Activated CD8-positive, alpha-beta T cell treated with anti-CD3 and anti-CD28 coated beads for 36 hours (primary cell): ENCODE measurements around the gene NUP210. TPM values are rescaled to one million over a fixed set of nuclear protein-coding genes. Genes with fewer than 3 reads are reported as not detected.
A peak's percentile ranks its signal among the peaks of the same experiment; 100 is the strongest.

Experiments
- ATAC-seq: fragments of 200-7000 bp; cut with Tn5 transposase; one replicate; pipeline ENCODE4 v1.10.0; 2021; ENCODE audit warnings: mild to moderate bottlenecking, moderate library complexity
- CTCF ChIA-PET: fragments of 350-600 bp; sonication (Branson Sonifier 250); formaldehyde crosslinking; loops from one replicate; lab custom pipeline; 2021; ENCODE audit warnings: antibody characterized with exemption; lab: Charles Lee
- POLR2A ChIA-PET: fragments of 350-600 bp; sonication (Branson Sonifier 250); formaldehyde crosslinking; loops from one replicate; lab custom pipeline; 2021; ENCODE audit warnings: antibody characterized with exemption; lab: Charles Lee
- DNase-seq: peaks from one replicate; pipeline ENCODE4 v3.0.0-alpha.2; 2020
- H3K27ac Mint-ChIP-seq: one replicate; pipeline ENCODE4 v1.8.0; 2021; ENCODE audit warnings: mild to moderate bottlenecking, mixed read lengths
- H3K27me3 Mint-ChIP-seq: one replicate; pipeline ENCODE4 v1.8.0; 2021; ENCODE audit warnings: mixed read lengths
- H3K36me3 Mint-ChIP-seq: one replicate; pipeline ENCODE4 v1.8.0; 2021; ENCODE audit warnings: low read depth, mixed read lengths
- H3K4me1 Mint-ChIP-seq: one replicate; pipeline ENCODE4 v1.8.0; 2021; ENCODE audit warnings: low read depth, mixed read lengths
- H3K4me3 Mint-ChIP-seq: one replicate; pipeline ENCODE4 v1.8.0; 2021; ENCODE audit warnings: mild to moderate bottlenecking, moderate library complexity, mixed read lengths
- H3K9me3 Mint-ChIP-seq: one replicate; pipeline ENCODE4 v1.8.0; 2021; ENCODE audit warnings: mixed read lengths
- CTCF ChIP-seq: fragments of 200-600 bp; IDR thresholded peaks from one replicate; pipeline ENCODE4 v1.8.0; 2022; ENCODE audit warnings: antibody characterized with exemption, mild to moderate bottlenecking
- intact Hi-C: fragments of 100-400 bp; cut with micrococcal nuclease; formaldehyde crosslinking; loops from one replicate; pipeline ENCODE4 v1.10.0; 2022
- total RNA-seq, 2 experiments: library from RNA; stranded (reverse); gene quantifications; one replicate each; pipeline ENCODE4 v1.2.3, GENCODE V29; 2021

The NUP210 gene
- total RNA-seq, 2 experiments from 2014 or later: 142 to 143 TPM

- CTCF ChIA-PET: no interaction called here
Measured at GRCh38 chr3:13338231-13338630, 81.9 kb downstream of the NUP210 start.

GRCh38 chr3:13336592-13336991 lies 83.5 kb downstream of the NUP210 start:
- peaks cover 50% of the 10 kb centered on the region for H3K36me3 Mint-ChIP-seq
- ChIA-PET POLR2A (interaction anchor here (1.0 to 1.3 kb wide), 3 partner anchors 10 to 12 kb away, joined by 3 to 4 read pairs (median 4); no protein-coding TSS in a partner anchor), CTCF (interaction anchor here (1.0 kb wide), 1 partner anchor 125 kb away, joined by 3 read pairs; no protein-coding TSS in a partner anchor)
- intact Hi-C loops: no loop called here
- no peaks in the 10 kb centered on the region for H3K9me3 Mint-ChIP-seq
- H3K27ac Mint-ChIP-seq: no peak overlapping the region
- ATAC-seq (no peak), DNase-seq (no peak)
- no peak overlapping the region for H3K4me3 Mint-ChIP-seq
- H3K27me3 Mint-ChIP-seq: no peaks in the 10 kb centered on the region
- TF ChIP-seq CTCF: no peak
- H3K4me1 Mint-ChIP-seq: peaks cover 2% of the 10 kb centered on the region

More at GRCh38 chr3:13338231-13338630, 81.9 kb downstream of the NUP210 start:
- Mint-ChIP-seq H3K4me1 (peaks cover 2% of the 10 kb centered on the region), H3K9me3 (no peaks in the 10 kb centered on the region), H3K27ac (peak overlapping the region; percentile 65), H3K27me3 (no peaks in the 10 kb centered on the region), H3K36me3 (peaks cover 57% of the 10 kb centered on the region), H3K4me3 (no peak overlapping the region)
- POLR2A ChIA-PET: no interaction called here
- no peak for TF ChIP-seq CTCF
- no peak for ATAC-seq
- intact Hi-C loops: no loop called here
- no peak for DNase-seq

GRCh38 chr3:13335503-13335902 lies 84.6 kb downstream of the NUP210 start:
- intact Hi-C loops: no loop called here
- no peak for DNase-seq
- Mint-ChIP-seq H3K27me3 (no peaks in the 10 kb centered on the region), H3K27ac (no peak overlapping the region), H3K4me3 (no peak overlapping the region), H3K36me3 (peaks cover 46% of the 10 kb centered on the region), H3K9me3 (no peaks in the 10 kb centered on the region), H3K4me1 (peaks cover 2% of the 10 kb centered on the region)
- no peak for ATAC-seq
- ChIA-PET POLR2A (interaction anchor here (1.3 kb wide), 1 partner anchor 11 kb away, joined by 4 read pairs; no protein-coding TSS in a partner anchor), CTCF (no interaction called here)
- TF ChIP-seq CTCF: no peak

- H3K27me3 Mint-ChIP-seq: no peaks in the 10 kb centered on the region
- no peak for ATAC-seq
- TF ChIP-seq CTCF: no peak
- H3K9me3 Mint-ChIP-seq: no peaks in the 10 kb centered on the region
- intact Hi-C loops: no loop called here
- CTCF ChIA-PET: interaction anchor here (1.0 kb wide), 1 partner anchor 11 kb away, joined by 3 read pairs; no protein-coding TSS in a partner anchor
- peaks cover 45% of the 10 kb centered on the region for H3K36me3 Mint-ChIP-seq
- no peak for DNase-seq
- H3K27ac Mint-ChIP-seq: no peak overlapping the region
- POLR2A ChIA-PET: no interaction called here
- no peak overlapping the region for H3K4me3 Mint-ChIP-seq
- H3K4me1 Mint-ChIP-seq: peaks cover 2% of the 10 kb centered on the region
Measured at GRCh38 chr3:13335059-13335458, 85.1 kb downstream of the NUP210 start.

GRCh38 chr3:13333236-13333897 lies 86.8 kb downstream of the NUP210 start:
- Mint-ChIP-seq H3K27ac (no peak overlapping the region), H3K4me3 (no peak overlapping the region), H3K27me3 (no peaks in the 10 kb centered on the region), H3K9me3 (no peaks in the 10 kb centered on the region), H3K36me3 (peaks cover 47% of the 10 kb centered on the region), H3K4me1 (peaks cover under 1% of the 10 kb centered on the region)
- POLR2A ChIA-PET: interaction anchor here (0.8 to 2.4 kb wide), 4 partner anchors 9 to 11 kb away, joined by 3 to 9 read pairs (median 4); no protein-coding TSS in a partner anchor
- CTCF ChIA-PET: interaction anchor here (1.4 to 1.7 kb wide), 2 partner anchors 13 to 242 kb away, joined by 5 read pairs; no protein-coding TSS in a partner anchor
- DNase-seq (no peak), ATAC-seq (no peak)
- intact Hi-C loops: no loop called here
- no peak for TF ChIP-seq CTCF
